ENCODE measurements around the gene BIRC7. TPM values are rescaled to one million over a fixed set of nuclear protein-coding genes. Genes with fewer than 3 reads are reported as not detected.

The BIRC7 gene
- total RNA-seq, 1 experiment from 2014 or later = not detected

GRCh38 chr20:63205896-63206295, 29.8 kb upstream of the BIRC7 start:
- Histone ChIP-seq H2AFZ (no peak overlapping the region), H4K20me1 (ENCODE audit: insufficient read depth) (peaks cover 98% of the 10 kb centered on the region), H3K4me3 (no peak overlapping the region), H3K27me3 (ENCODE audit: insufficient read depth, low read depth) (no peaks in the 10 kb centered on the region), H3K4me2 (no peak overlapping the region), H3K79me2 (ENCODE audit: low read depth) (peaks cover 87% of the 10 kb centered on the region), H3K36me3 (ENCODE audit: low read depth) (peaks cover 43% of the 10 kb centered on the region; the same call in 1 of the 2 replicates), H3K27ac (no peak overlapping the region), H3K4me1 (replicated peaks; ENCODE audit: insufficient read depth) (no peaks in the 10 kb centered on the region), H3K9me3 (ENCODE audit: insufficient read depth, low read depth) (no peaks in the 10 kb centered on the region), H3F3A (ENCODE audit: insufficient read depth, low read depth) (peaks cover 10% of the 10 kb centered on the region), H3K9me2 (ENCODE audit: insufficient read depth) (no peaks in the 10 kb centered on the region)
- CTCF ChIA-PET = interaction anchor here (0.6 kb wide), 1 partner anchor 19 kb away, joined by 3 read pairs; no protein-coding TSS in a partner anchor
- POLR2A ChIA-PET (ENCODE audit: unreplicated experiment) = interaction anchor here (0.5 kb wide), 1 partner anchor 69 kb away, joined by 3 read pairs; no protein-coding TSS in a partner anchor
- intact Hi-C loops (cut with micrococcal nuclease; ENCODE audit: unreplicated experiment) = no loop called here
- no peak for DNase-seq
- TF ChIP-seq EZH2 (IDR thresholded peaks at IDR 0.05; ENCODE audit: low read depth) = no peak
- TF ChIP-seq CTCF (conservative IDR thresholded peaks at IDR 0.05) = no peak
- no TSS peak for BruUV-seq (replicated peaks)

GRCh38 chr20:63206878-63207277, 28.8 kb upstream of the BIRC7 start:
- ChIA-PET POLR2A (ENCODE audit: unreplicated experiment) (no interaction called here), CTCF (no interaction called here)
- peak overlapping the region; percentile 4; the same call in 1 of the 2 replicates for H3K27ac ChIP-seq
- H3K36me3 ChIP-seq (ENCODE audit: low read depth) = peaks cover 43% of the 10 kb centered on the region; the same call in 1 of the 2 replicates
- no peak overlapping the region for H3K4me2 ChIP-seq
- peaks cover 87% of the 10 kb centered on the region for H3K79me2 ChIP-seq (ENCODE audit: low read depth)
- peak in 1 of 2 experiments; percentile 76 for DNase-seq
- H3K27me3 ChIP-seq (ENCODE audit: insufficient read depth, low read depth) = no peaks in the 10 kb centered on the region
- no peaks in the 10 kb centered on the region for H3K9me2 ChIP-seq (ENCODE audit: insufficient read depth)
- TF ChIP-seq EZH2 (IDR thresholded peaks at IDR 0.05; ENCODE audit: low read depth) = no peak
- TF ChIP-seq CTCF (conservative IDR thresholded peaks at IDR 0.05) = no peak
- H3K4me1 ChIP-seq (replicated peaks; ENCODE audit: insufficient read depth) = no peaks in the 10 kb centered on the region
- no peak overlapping the region for H3K4me3 ChIP-seq
- intact Hi-C loops (cut with micrococcal nuclease; ENCODE audit: unreplicated experiment) = no loop called here
- H4K20me1 ChIP-seq (ENCODE audit: insufficient read depth) = peaks cover 97% of the 10 kb centered on the region
- no TSS peak for BruUV-seq (replicated peaks)
- H3F3A ChIP-seq (ENCODE audit: insufficient read depth, low read depth) = peaks cover 10% of the 10 kb centered on the region
- H3K9me3 ChIP-seq (ENCODE audit: insufficient read depth, low read depth) = no peaks in the 10 kb centered on the region
- H2AFZ ChIP-seq = no peak overlapping the region

- Histone ChIP-seq H3F3A (ENCODE audit: insufficient read depth, low read depth) (peaks cover 10% of the 10 kb centered on the region), H3K4me3 (no peak overlapping the region), H3K4me1 (replicated peaks; ENCODE audit: insufficient read depth) (no peaks in the 10 kb centered on the region), H3K4me2 (no peak overlapping the region), H3K79me2 (ENCODE audit: low read depth) (peaks cover 87% of the 10 kb centered on the region), H4K20me1 (ENCODE audit: insufficient read depth) (peaks cover 97% of the 10 kb centered on the region), H3K9me2 (ENCODE audit: insufficient read depth) (no peaks in the 10 kb centered on the region), H3K9me3 (ENCODE audit: insufficient read depth, low read depth) (no peaks in the 10 kb centered on the region), H3K27ac (no peak overlapping the region), H3K27me3 (ENCODE audit: insufficient read depth, low read depth) (no peaks in the 10 kb centered on the region), H3K36me3 (ENCODE audit: low read depth) (peaks cover 44% of the 10 kb centered on the region), H2AFZ (no peak overlapping the region)
- POLR2A ChIA-PET (ENCODE audit: unreplicated experiment) = no interaction called here
- no peak for DNase-seq
- no TSS peak for BruUV-seq (replicated peaks)
- intact Hi-C loops (cut with micrococcal nuclease; ENCODE audit: unreplicated experiment) = no loop called here
- CTCF ChIA-PET = no interaction called here
- TF ChIP-seq CTCF (conservative IDR thresholded peaks at IDR 0.05) (no peak), EZH2 (IDR thresholded peaks at IDR 0.05; ENCODE audit: low read depth) (no peak)
Measured at GRCh38 chr20:63208346-63208909, 27.3 kb upstream of the BIRC7 start.
